GM23338 (cell line): Measurements from ENCODE around the gene STEAP2. TPM values are rescaled to one million over a fixed set of nuclear protein-coding genes. Genes with fewer than 3 reads are reported as not detected.

Experiments
- CREB1 ChIP-seq: fragments of 250-450 bp; sonication (Bioruptor Pico); IDR thresholded peaks from 2 replicates; pipeline ENCODE4 v1.5.0; 2020; ENCODE audit warnings: low read depth, mild to moderate bottlenecking, moderate library complexity
- CTCF ChIP-seq, 2 experiments: fragments of 200-600 bp in 1 of 2; sonication (generic) in 1 of 2; conservative IDR thresholded peaks; 2 replicates each; pipeline versions ENCODE4 v1.5.1 to v1.6.1; 2016 to 2017; ENCODE audit warnings: antibody characterized with exemption in 2 of 2, low read depth in 2 of 2, mild to moderate bottlenecking in 2 of 2, moderate library complexity in 1 of 2
- JUNB ChIP-seq: IDR thresholded peaks from one replicate; pipeline ENCODE4 v1.6.1; 2016; ENCODE audit warnings: antibody characterized with exemption; ENCODE audit not compliant: unreplicated experiment
- POLR2AphosphoS5 ChIP-seq: IDR thresholded peaks from 2 replicates; pipeline ENCODE4 v1.6.1; 2016; ENCODE audit warnings: antibody characterized with exemption, low read depth
- REST ChIP-seq: IDR thresholded peaks from one replicate; pipeline ENCODE4 v1.6.1; 2018; ENCODE audit warnings: antibody characterized with exemption; ENCODE audit not compliant: unreplicated experiment
- STAT1 ChIP-seq: IDR thresholded peaks from one replicate; pipeline ENCODE4 v1.6.1; 2016; ENCODE audit warnings: antibody characterized with exemption; ENCODE audit not compliant: unreplicated experiment
- ZNF331 ChIP-seq: fragments of 250-450 bp; sonication (Bioruptor Pico); IDR thresholded peaks from 2 replicates; pipeline ENCODE4 v1.5.0; 2020; ENCODE audit warnings: low read depth, mild to moderate bottlenecking, moderate library complexity
- ZNF462 ChIP-seq: fragments of 250-450 bp; sonication (Bioruptor Pico); IDR thresholded peaks from 2 replicates; pipeline ENCODE4 v1.5.0; 2020; ENCODE audit warnings: mild to moderate bottlenecking, moderate library complexity
- polyA plus RNA-seq: library from polyadenylated mRNA; unstranded; fragments of >200 nt; fragmentation: Nextera tagmentation; extraction: Ambion mirVana; gene quantifications from 2 replicates; pipeline ENCODE4 v1.2.1, GENCODE V29; 2016
- total RNA-seq: library from RNA; depleted of rRNA; stranded (reverse); fragments of >200 nt; shearing (Covaris generic); gene quantifications from 2 replicates; pipeline ENCODE4 v1.2.3, GENCODE V29; 2014

STEAP2 gene
- total and polyA plus RNA-seq, 2 experiments from 2014 or later = 13.1 to 22.0 TPM

- TF ChIP-seq ZNF462 (no peak), REST (no peak), CREB1 (CRISPR knock-in tag) (no peak), CTCF (conservative IDR thresholded peaks at IDR 0.05; ENCODE audit: low read depth in 2 of 2) (no peak), POLR2AphosphoS5 (no peak), JUNB (no peak), ZNF331 (CRISPR knock-in tag) (no peak), STAT1 (no peak)
Observed at GRCh38 chr7:90250601-90251303, 39.2 kb downstream of the STEAP2 start (continued).
